Measurements from ENCODE around the gene CGNL1.

CGNL1 gene

DNA sequence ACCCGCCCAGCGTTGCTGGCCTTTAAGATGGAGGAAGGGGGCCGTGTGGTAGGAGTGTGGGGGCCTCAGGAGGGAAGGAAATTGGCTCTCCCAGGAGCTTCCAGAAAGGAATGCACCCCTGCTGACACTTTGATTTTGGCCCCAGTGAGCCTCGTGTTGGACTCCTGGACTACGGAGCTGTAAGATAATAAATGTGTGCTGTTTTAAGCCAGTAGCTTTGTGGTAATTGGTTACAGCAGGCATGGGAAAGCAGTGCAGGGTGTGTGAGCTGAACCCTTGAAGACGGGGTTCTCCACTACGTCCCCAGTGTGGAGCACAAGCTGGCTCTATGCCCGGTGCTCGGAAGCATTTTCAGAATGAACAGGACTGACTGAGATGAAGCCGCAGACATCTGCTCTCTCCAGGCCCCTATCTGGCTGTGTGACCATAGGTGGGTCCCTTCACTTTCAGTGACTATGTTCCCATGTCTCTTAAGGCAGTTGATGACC, 22.9 kb upstream of the CGNL1 start:
- DNase-seq (ENCODE audit: low read depth in 1 of 2, low spot score in 1 of 2), result no peak

GRCh38 chr15:57354436-57355123, 21.7 kb upstream of the CGNL1 start:
- DNase-seq (ENCODE audit: low read depth in 1 of 2, low spot score in 1 of 2), result no peak

DNA sequence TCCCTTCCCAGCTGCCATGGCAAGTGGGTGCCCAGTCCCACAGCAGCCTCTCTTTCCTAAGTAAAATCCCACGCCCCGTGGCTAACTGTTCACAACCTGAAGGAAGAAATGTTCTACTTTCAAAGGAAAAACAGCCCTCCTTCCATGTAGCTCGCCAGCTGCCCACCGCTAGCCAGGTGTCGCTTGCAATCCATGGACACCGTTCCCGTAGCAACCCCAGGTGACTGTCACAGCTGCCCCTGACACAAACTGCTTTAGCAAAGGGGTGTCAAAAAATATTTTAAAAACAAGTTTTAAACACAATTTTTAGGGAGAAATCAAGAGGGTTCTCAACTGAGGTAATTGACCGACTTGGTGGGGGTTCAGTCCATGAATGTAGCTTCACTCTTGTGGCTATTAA, 21.0 kb upstream of the CGNL1 start:
- no peak for DNase-seq (ENCODE audit: low read depth in 1 of 2, low spot score in 1 of 2)

DNA sequence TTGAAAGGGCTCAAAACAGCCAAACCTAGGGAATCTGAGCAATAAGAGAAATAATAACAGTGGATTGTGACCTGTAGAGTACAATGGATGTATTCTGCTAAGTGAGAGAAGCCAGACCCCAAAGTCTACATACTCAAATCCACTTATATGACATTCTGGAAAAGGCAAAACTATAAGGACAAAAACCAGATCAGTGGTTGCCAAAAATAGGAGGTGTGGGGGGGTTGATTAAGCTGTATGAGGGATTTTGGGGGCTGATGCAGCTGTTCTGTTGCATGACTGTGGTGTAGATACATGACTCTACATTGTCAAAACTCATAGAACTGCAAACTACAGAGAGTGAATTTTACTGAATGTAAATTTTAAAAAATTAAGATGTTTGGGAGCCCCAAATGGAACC, 20.1 kb upstream of the CGNL1 start:
- no peak for DNase-seq (ENCODE audit: low read depth in 1 of 2, low spot score in 1 of 2)

DNA sequence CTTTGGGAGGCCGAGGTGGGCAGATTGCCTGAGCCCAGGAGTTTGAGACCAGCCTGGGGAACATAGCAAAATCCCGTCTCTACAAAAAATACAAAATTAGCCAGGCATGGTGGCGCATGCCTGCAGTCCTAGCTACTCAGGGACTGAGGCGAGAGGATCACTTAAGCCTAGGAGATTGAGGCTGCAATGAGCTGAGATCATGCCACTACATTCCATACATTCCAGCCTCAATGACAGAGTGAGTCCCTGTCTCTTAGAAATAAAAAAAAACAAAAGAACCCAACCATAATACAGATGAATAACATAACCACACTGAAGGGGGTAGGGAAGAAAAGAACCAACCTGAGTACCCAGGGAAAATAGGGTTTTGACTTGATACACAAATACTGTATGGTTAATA, 19.7 kb upstream of the CGNL1 start:
- DNase-seq (ENCODE audit: low read depth in 1 of 2, low spot score in 1 of 2), result no peak

DNA sequence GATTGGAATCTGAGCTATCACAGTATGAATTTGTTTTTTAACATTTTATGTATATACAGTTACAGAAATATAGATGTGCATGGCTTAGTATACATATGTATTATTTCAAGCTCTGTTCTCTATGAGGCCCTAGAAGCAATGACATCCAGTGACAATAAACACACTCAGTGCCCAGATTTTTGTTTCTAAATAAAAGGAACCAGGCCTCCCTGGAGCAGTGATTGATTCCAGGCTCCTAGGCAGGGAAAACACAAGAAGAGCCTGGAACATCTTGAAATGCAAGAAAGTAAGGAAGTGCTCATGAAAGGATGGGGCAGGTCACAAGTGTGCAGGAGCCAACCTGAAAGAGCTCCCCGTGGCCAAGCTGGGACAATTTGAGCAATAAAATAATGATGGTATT, 18.5 kb upstream of the CGNL1 start:
- no peak for DNase-seq (ENCODE audit: low read depth in 1 of 2, low spot score in 1 of 2)

- DNase-seq (ENCODE audit: low read depth in 1 of 2, low spot score in 1 of 2), result no peak
Observed at GRCh38 chr15:57358571-57358970, 17.7 kb upstream of the CGNL1 start.

- DNase-seq (ENCODE audit: low read depth in 1 of 2, low spot score in 1 of 2), result no peak
Observed at GRCh38 chr15:57363661-57364060, 12.6 kb upstream of the CGNL1 start.

DNA sequence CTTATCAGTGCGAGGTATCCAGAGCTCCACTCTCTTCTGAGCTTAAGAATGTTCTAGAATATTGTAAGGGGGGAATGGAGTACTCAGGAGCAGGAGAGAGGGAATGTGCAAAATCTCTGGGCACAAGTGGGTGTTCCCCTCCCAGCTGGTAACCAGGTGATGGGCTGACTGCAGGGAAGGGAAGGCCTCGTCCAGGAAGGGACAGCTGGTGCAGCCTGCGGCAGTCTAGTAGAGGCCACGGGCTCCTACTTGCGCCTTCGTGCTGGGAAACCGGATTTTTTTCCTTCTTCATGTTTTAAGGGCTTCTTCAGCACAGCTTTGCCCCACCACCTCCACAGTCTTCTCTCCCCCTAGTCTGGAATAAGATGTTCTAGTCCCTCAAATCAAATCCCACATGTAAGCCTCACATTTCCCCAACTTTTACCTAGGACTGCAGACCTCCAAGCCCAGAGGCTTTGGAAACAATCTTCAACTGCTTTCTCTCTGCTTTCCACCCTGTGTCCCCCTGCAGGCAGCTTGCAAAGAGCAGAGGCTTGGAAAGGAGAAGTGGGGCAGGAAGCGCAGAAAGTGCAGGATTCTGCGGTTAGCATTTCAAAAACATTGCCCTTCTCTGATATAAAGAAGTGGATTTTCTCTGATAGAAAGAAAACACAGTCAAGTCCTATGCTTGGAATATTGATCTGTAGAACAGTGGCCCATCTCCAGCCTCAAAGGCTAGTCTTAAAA, 11.9 kb upstream of the CGNL1 start:
- DNase-seq (ENCODE audit: low read depth in 1 of 2, low spot score in 1 of 2), result no peak

GRCh38 chr15:57367556-57367955, 8.7 kb upstream of the CGNL1 start:
- no peak for DNase-seq (ENCODE audit: low read depth in 1 of 2, low spot score in 1 of 2)

GRCh38 chr15:57370929-57371328, 5.4 kb upstream of the CGNL1 start:
- DNase-seq (ENCODE audit: low read depth in 1 of 2, low spot score in 1 of 2), result no peak

DNA sequence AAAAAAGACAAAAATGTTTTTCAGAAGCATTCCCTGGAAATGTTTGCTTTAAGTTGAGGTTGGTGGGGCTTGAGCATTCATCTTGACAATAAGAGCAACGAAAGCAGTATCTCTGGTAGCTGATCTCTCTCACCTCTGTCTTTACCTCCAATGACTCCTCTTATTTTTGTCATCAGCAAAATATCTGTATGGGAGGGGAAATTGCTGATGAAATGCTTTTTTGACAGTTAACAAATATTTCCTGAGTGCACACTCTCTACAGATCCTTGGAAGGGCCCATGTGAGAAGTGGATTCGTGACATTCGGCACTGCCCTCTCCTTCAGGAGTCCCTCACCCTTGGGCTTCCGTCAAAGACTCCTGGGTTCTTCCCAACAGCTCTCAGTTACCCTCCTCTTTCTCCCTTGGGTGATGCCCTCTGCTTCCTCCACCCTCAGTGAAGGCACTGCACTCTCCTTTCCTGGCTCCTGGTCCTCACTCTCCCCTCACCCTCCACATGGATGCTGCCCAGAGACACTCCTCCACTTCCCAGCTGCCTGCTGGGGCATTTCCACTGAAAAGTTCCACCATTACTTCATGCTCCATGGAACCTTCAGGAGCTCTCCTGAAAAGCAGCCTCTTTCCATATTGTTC, 2.9 kb upstream of the CGNL1 start:
- DNase-seq (ENCODE audit: low read depth in 1 of 2, low spot score in 1 of 2), result no peak

- DNase-seq (ENCODE audit: low read depth in 1 of 2, low spot score in 1 of 2), result no peak
Observed at GRCh38 chr15:57373882-57374276, 2.4 kb upstream of the CGNL1 start.

- no peak for DNase-seq (ENCODE audit: low read depth in 1 of 2, low spot score in 1 of 2)
Observed at GRCh38 chr15:57376696-57377477, 582 bp downstream of the CGNL1 start.

- no peak for DNase-seq (ENCODE audit: low read depth in 1 of 2, low spot score in 1 of 2)
Observed at GRCh38 chr15:57377478-57377847, 1.2 kb downstream of the CGNL1 start.

- no peak for DNase-seq (ENCODE audit: low read depth in 1 of 2, low spot score in 1 of 2)
Observed at GRCh38 chr15:57379487-57379886, 3.2 kb downstream of the CGNL1 start.

DNA sequence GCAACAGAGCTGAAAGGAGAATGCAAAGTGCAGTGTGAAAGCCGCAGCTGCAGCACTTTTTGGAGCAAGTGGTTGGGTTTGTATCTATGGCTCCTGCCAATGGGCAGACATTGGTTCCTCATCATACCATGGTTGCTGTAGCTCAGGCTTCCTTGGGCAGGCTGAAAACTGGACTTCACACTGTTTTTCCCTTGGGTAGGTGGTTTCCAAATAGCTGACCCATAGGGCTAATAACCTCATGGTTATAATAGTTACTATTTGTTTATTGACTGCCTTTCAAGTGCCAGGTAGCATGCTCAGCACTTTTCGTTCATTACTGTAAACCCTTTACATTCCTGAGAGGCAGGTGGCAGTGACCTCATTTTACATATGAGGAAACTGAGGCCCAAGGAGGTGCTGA, 4.5 kb downstream of the CGNL1 start:
- no peak for DNase-seq (ENCODE audit: low read depth in 1 of 2, low spot score in 1 of 2)

GRCh38 chr15:57382215-57382614, 5.9 kb downstream of the CGNL1 start:
- no peak for DNase-seq (ENCODE audit: low read depth in 1 of 2, low spot score in 1 of 2)

DNA sequence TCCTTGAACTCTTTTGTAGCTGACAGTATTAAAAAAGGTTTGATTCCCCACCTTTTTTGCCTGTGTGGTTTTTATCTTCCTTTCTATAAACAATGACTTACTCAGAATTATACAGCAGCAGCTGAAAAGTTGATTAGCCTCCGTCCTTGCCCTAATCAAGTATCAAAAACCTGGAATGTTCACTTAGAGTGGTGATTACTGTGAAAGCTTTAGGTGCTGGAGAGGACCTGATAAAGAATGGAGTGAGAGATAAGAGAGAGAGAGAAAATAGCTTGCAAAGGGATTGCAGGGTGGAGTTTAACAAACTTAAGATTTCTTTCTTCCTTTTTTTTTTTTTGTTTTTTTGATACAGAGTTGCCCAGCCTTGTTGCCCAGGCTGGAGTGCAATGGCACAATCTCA, 6.7 kb downstream of the CGNL1 start:
- no peak for DNase-seq (ENCODE audit: low read depth in 1 of 2, low spot score in 1 of 2)

DNA sequence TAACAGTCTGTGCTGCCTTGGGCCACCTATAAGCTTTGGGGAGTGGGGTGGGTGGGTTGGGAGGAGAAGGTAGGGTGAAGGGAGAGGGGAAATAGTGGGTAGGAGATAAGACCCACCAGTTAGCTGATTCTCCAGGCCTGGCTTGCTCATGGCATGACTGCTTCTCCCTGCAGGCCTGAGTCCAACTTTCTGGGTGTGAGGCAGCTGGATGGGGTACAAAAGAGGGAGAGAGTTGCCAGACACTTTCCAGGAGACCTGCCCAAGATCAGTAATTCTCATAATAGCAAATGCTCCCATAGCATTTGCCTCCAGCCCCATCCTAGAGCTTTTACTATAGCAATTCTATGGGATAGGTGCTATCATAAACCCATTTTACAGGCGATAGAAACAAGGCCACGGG, 7.7 kb downstream of the CGNL1 start:
- no peak for DNase-seq (ENCODE audit: low read depth in 1 of 2, low spot score in 1 of 2)

DNA sequence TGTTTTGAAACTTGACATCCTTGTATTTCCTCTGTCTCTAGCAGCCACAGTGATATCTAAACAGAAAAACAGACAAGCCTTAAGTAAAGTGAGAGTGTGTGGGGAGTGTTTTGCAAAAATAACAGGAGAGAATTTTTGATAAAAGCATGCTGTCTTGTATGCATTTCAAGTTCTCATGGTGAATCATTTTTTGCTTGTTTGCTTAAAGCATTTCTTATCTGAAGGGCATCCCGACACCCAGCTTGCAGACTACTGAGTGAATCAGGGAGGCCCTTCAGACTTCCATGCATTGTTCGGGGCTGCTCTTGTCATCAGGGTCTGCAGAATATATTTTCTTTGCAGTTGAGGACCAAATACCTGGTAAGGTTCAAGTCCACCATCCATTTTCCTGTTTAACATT, 8.5 kb downstream of the CGNL1 start:
- DNase-seq (ENCODE audit: low read depth in 1 of 2, low spot score in 1 of 2), result no peak

DNA sequence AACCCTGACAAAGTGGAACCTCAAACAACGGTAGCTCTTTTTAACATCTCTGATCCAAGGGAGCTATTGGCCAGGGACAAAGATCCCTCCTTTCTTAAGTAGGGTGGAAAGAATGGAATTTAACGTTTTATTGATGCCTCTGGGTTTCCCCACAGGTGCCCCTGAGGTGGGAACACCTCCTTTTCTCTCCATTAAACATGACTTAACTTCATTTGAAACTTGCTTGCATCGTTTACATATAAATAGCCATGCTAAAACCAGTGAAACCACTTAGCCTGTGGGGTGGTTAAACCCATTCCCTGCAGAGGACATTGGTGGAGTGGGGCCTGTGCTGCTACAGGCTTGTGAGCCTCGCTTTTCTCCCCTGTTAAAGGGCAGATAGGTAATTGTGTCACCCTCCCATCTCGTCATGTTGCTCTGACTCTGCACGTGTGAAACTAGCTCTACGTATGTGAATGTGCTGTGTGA, 9.7 kb downstream of the CGNL1 start:
- no peak for DNase-seq (ENCODE audit: low read depth in 1 of 2, low spot score in 1 of 2)
